ENCODE results near the gene REX1BD. TPM values are rescaled to one million over a fixed set of nuclear protein-coding genes. Genes with fewer than 3 reads are reported as not detected.

Gene REX1BD
- total and polyA plus RNA-seq, 9 donors = 5.3 to 146 (median 66.7) TPM

- Histone ChIP-seq H3K4me3 (peak within 1 kb of the TSS; percentile 62), H3K36me3 (no peaks in the 10 kb centered on the region), H3K27ac (peak within 1 kb of the TSS; percentile 75 to 76), H3K27me3 (no peaks in the 10 kb centered on the region), H3K9me3 (no peaks in the 10 kb centered on the region), H3K4me1 (ENCODE audit: insufficient read depth) (peaks cover 6% of the 10 kb centered on the region)
- intact Hi-C loops (cut with DNase I) = no loop called here
- WGBS, 3 donors = 5 to 8% (median 6%) methylated on average over 27 to 47 of the region's 47 CpGs
- no peak for DNase-seq
- TF ChIP-seq, protein P1, sequence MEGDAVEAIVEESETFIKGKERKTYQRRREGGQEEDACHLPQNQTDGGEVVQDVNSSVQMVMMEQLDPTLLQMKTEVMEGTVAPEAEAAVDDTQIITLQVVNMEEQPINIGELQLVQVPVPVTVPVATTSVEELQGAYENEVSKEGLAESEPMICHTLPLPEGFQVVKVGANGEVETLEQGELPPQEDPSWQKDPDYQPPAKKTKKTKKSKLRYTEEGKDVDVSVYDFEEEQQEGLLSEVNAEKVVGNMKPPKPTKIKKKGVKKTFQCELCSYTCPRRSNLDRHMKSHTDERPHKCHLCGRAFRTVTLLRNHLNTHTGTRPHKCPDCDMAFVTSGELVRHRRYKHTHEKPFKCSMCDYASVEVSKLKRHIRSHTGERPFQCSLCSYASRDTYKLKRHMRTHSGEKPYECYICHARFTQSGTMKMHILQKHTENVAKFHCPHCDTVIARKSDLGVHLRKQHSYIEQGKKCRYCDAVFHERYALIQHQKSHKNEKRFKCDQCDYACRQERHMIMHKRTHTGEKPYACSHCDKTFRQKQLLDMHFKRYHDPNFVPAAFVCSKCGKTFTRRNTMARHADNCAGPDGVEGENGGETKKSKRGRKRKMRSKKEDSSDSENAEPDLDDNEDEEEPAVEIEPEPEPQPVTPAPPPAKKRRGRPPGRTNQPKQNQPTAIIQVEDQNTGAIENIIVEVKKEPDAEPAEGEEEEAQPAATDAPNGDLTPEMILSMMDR (IDR thresholded peaks at IDR 0.05) = no peak
- TF ChIP-seq POLR2A (IDR thresholded peaks at IDR 0.05) = peak; percentile 74
- no peak for TF ChIP-seq EP300 (IDR thresholded peaks at IDR 0.05)
These were observed 48.5 kb downstream of the REX1BD start, which contains the start of gene KLHL26 for GRCh38 chr19:18636969-18637629. TSS of gene KLHL26 (plus strand) at chr19:18637028. CDS start at chr19:18637055, 27 bp downstream.

DNA sequence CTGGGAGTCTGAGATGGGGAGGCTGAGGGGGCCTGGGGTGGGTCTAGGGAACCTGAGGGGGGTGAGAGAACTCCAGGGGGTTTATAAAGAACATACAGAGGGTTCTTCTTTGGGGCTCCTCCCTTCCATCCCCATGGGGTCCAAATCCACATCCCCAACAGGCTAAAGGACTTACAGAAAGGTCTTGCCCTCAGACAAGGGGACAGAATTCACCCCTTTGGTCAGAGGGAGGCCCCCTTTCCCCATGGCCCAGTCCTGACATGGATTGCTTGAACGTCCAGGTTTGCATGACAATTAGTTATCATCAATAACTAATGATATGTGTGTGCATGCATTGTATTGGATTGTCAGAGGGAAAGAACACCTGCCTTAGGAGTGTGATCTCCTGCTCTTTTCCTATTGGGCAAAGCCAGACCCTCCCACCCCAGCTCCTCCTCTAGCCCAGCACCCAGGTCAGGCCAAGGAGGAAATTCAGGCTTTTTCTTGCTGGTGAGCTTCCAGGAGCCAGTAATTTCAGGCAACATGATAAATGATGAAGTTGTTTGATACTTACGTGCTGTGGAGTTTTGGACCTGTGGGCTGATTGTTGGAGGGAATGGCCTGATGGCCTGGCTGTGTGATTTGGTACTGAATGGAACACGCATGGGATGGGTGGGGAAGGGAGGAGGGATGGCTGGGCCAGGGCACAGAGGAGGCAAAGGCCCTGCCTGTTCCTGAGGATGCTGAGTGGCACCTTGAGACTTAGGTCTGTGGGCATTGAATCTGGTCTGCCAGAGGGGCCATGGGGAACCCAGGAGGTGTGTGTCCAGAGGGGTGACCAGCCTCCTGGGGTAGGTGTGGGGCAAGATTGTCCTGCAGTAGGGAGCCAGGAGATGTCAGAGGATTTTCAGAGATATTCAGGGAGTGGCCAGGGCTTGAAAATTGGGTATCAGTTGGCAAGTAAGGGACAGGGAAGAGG, 49.4 kb downstream of the REX1BD start:
- 40 to 41% (median 40%) methylated on average over 3 of the region's 3 CpGs for WGBS, 3 donors
- H3K27me3 ChIP-seq = no peaks in the 10 kb centered on the region
- TF ChIP-seq, protein P1 (IDR thresholded peaks at IDR 0.05) = no peak
- TF ChIP-seq EP300 (IDR thresholded peaks at IDR 0.05) (no peak), POLR2A (IDR thresholded peaks at IDR 0.05) (no peak)
- H3K4me3 ChIP-seq = peak overlapping the region; percentile 62
- no peaks in the 10 kb centered on the region for H3K36me3 ChIP-seq
- no peaks in the 10 kb centered on the region for H3K9me3 ChIP-seq
- H3K27ac ChIP-seq = peak overlapping the region; percentile 75 to 76
- H3K4me1 ChIP-seq (ENCODE audit: insufficient read depth) = peaks cover 6% of the 10 kb centered on the region
- intact Hi-C loops (cut with DNase I) = no loop called here
- DNase-seq = no peak

DNA sequence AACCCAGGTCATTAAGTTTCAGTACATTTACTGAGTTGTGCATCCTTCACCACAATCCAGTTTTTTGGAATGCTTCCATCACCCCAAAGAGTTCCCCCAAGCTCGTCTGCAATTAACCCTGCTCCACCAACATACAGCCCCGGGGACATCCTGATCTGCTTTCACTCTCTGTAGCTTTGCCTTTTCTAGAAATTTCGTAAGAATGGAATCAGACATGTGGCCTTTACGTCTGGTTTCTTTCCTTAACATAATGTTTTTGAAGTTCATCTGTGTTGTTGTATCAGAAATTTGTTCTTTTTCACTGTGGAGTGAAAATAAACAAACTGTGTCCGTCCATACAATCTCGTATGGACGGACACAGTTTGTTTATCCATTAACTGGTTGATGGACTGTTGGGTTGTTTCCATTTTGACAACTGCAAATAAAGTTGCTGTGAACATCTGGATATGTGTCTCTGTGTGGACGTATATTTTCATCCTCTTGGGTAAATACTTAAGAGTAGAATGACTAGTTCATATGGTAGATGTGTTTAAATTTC, 51.2 kb downstream of the REX1BD start:
- H3K9me3 ChIP-seq = no peaks in the 10 kb centered on the region
- WGBS, 3 donors = 65 to 73% (median 67%) methylated on average over 8 of the region's 8 CpGs
- H3K27me3 ChIP-seq = no peaks in the 10 kb centered on the region
- intact Hi-C loops (cut with DNase I) = no loop called here
- no peak overlapping the region for H3K4me3 ChIP-seq
- peaks cover 6% of the 10 kb centered on the region for H3K4me1 ChIP-seq (ENCODE audit: insufficient read depth)
- no peak overlapping the region for H3K27ac ChIP-seq
- DNase-seq = no peak
- TF ChIP-seq EP300 (IDR thresholded peaks at IDR 0.05) = no peak
- TF ChIP-seq, protein P1 (IDR thresholded peaks at IDR 0.05) = no peak
- no peak for TF ChIP-seq POLR2A (IDR thresholded peaks at IDR 0.05)
- no peaks in the 10 kb centered on the region for H3K36me3 ChIP-seq

Small RNAs within 50 kb of the gene (small RNA-seq; reads per million reads assigned to genes)
- not detected for gene RN7SL155P

Other genes starting within 250 kb of the REX1BD start
- 10 to 100 TPM in 6 of 7 donors, 1 to 10 TPM in 1; 9.3 to 64.5 (median 50.3) TPM for gene PGPEP1, start 248.2 kb upstream of the REX1BD start, total RNA-seq
- 10 to 100 TPM; 13.8 to 16.9 TPM for gene PGPEP1, start 248.2 kb upstream of the REX1BD start, polyA plus RNA-seq
- 10 to 100 TPM in 2 of 7 donors, 1 to 10 TPM in 5; 1.5 to 20.9 (median 3.7) TPM for gene GDF15, start 202.6 kb upstream of the REX1BD start, total RNA-seq
- gene GDF15, start 202.6 kb upstream of the REX1BD start, polyA plus RNA-seq = 1 to 10 TPM in 1 of 2 donors, under 1 TPM in 1; 0.67 to 2.7 TPM
- gene LRRC25, start 191.2 kb upstream of the REX1BD start, total RNA-seq = 1 to 10 TPM; 1.8 to 9.2 (median 2.4) TPM
- gene LRRC25, start 191.2 kb upstream of the REX1BD start, polyA plus RNA-seq = 1 to 10 TPM; 1.4 to 3.2 TPM
- 100 to 1,000 TPM in 2 of 7 donors, 10 to 100 TPM in 5; 58.9 to 124 (median 88.3) TPM for gene SSBP4, start 169.4 kb upstream of the REX1BD start, total RNA-seq
- 10 to 100 TPM in 1 of 2 donors, 1 to 10 TPM in 1; 4.6 to 90.3 TPM for gene SSBP4, start 169.4 kb upstream of the REX1BD start, polyA plus RNA-seq
- gene ISYNA1, start 150.7 kb upstream of the REX1BD start, total RNA-seq = 100 to 1,000 TPM in 6 of 7 donors, 10 to 100 TPM in 1; 45.2 to 345 (median 217) TPM
- 100 to 1,000 TPM in 1 of 2 donors, 1 to 10 TPM in 1; 9.6 to 144 TPM for gene ISYNA1, start 150.7 kb upstream of the REX1BD start, polyA plus RNA-seq
- 10 to 100 TPM in 6 of 7 donors, 1 to 10 TPM in 1; 9.8 to 22.3 (median 19.8) TPM for gene ELL, start 66.7 kb upstream of the REX1BD start, total RNA-seq
- gene ELL, start 66.7 kb upstream of the REX1BD start, polyA plus RNA-seq = 10 to 100 TPM in 1 of 2 donors, 1 to 10 TPM in 1; 1.6 to 12.3 TPM
- 100 to 1,000 TPM; 198 to 354 (median 290) TPM for gene FKBP8, start 45.2 kb upstream of the REX1BD start, total RNA-seq
- 100 to 1,000 TPM in 1 of 2 donors, 10 to 100 TPM in 1; 14.1 to 319 TPM for gene FKBP8, start 45.2 kb upstream of the REX1BD start, polyA plus RNA-seq
- gene KXD1, start 30.9 kb upstream of the REX1BD start, total RNA-seq = 10 to 100 TPM; 63.5 to 76.7 (median 65.9) TPM
- gene KXD1, start 30.9 kb upstream of the REX1BD start, polyA plus RNA-seq = 10 to 100 TPM; 52.0 to 78.3 TPM
- gene UBA52, start 16.9 kb upstream of the REX1BD start, total RNA-seq = 1,000 to 10,000 TPM; 1,269 to 1,882 (median 1,382) TPM
- gene UBA52, start 16.9 kb upstream of the REX1BD start, polyA plus RNA-seq = 1,000 to 10,000 TPM; 1,409 to 1,581 TPM
- 1 to 10 TPM in 2 of 7 donors, under 1 TPM in 2, not detected in 3; 0.51 to 1.1 (median 1.0) TPM for gene CRLF1, start 18.0 kb downstream of the REX1BD start, total RNA-seq
- 1 to 10 TPM in 1 of 2 donors, under 1 TPM in 1; 0.83 to 1.2 TPM for gene CRLF1, start 18.0 kb downstream of the REX1BD start, polyA plus RNA-seq
- gene TMEM59L, start 24.1 kb downstream of the REX1BD start, total RNA-seq = under 1 TPM in 4 of 7 donors, not detected in 3; 0.20 to 0.53 (median 0.52) TPM
- under 1 TPM in 1 of 2 donors, not detected in 1; 0.38 TPM for gene TMEM59L, start 24.1 kb downstream of the REX1BD start, polyA plus RNA-seq
- gene KLHL26, start 48.2 kb downstream of the REX1BD start, total RNA-seq = 10 to 100 TPM in 5 of 7 donors, 1 to 10 TPM in 2; 4.6 to 24.0 (median 15.7) TPM
- 1 to 10 TPM; 1.6 to 5.7 TPM for gene KLHL26, start 48.2 kb downstream of the REX1BD start, polyA plus RNA-seq
- 10 to 100 TPM in 5 of 7 donors, 1 to 10 TPM in 2; 2.4 to 19.5 (median 14.6) TPM for gene CRTC1, start 94.9 kb downstream of the REX1BD start, total RNA-seq
- gene CRTC1, start 94.9 kb downstream of the REX1BD start, polyA plus RNA-seq = 1 to 10 TPM; 2.3 to 8.4 TPM
- gene COMP, start 202.5 kb downstream of the REX1BD start, total RNA-seq = under 1 TPM in 4 of 7 donors, not detected in 3; 0.17 to 0.92 (median 0.52) TPM
- gene COMP, start 202.5 kb downstream of the REX1BD start, polyA plus RNA-seq = under 1 TPM; 0.08 to 0.35 TPM
- 10 to 100 TPM; 38.0 to 89.0 (median 62.0) TPM for gene UPF1, start 243.2 kb downstream of the REX1BD start, total RNA-seq
- gene UPF1, start 243.2 kb downstream of the REX1BD start, polyA plus RNA-seq = 10 to 100 TPM; 35.4 to 37.1 TPM

Measured in ovary (tissue), 9 donors.